Sigmoid colon (tissue), 7 donors: ENCODE data around the gene ZNF554. TPM values are rescaled to one million over a fixed set of nuclear protein-coding genes. Genes with fewer than 3 reads are reported as not detected.
A peak's percentile ranks its signal among the peaks of the same experiment; 100 is the strongest.

Experiments
- DNase-seq: peaks from one replicate; pipeline ENCODE4 v3.0.0-alpha.2; 2019
- H3K27ac ChIP-seq, 4 donors: fragments of 200-600 bp; sonication (generic); one replicate each; pipeline ENCODE4 v1.5.1; 2016 to 2019; ENCODE audit warnings: mild to moderate bottlenecking in 1 of 4
- H3K27me3 ChIP-seq, 3 donors: fragments of 200-600 bp; sonication (generic); one replicate each; pipeline ENCODE4 v1.5.1; 2019; ENCODE audit warnings: mild to moderate bottlenecking in 1 of 3
- H3K36me3 ChIP-seq, 4 donors: fragments of 200-600 bp; sonication (generic); one replicate each; pipeline ENCODE4 v1.5.1; 2016 to 2019
- H3K4me1 ChIP-seq, 4 donors: fragments of 200-600 bp; sonication (generic); one replicate each; pipeline ENCODE4 v1.5.1; 2017 to 2019
- H3K4me3 ChIP-seq, 4 donors: fragments of 200-600 bp; sonication (generic); one replicate each; pipeline ENCODE4 v1.5.1; 2017 to 2019; ENCODE audit warnings: mild to moderate bottlenecking in 2 of 4, moderate library complexity in 1 of 4
- H3K9me3 ChIP-seq, 4 donors: fragments of 200-600 bp in 3 of 4; sonication (generic) in 3 of 4; one replicate each; pipeline versions ENCODE4 v1.5.1 to v1.6.1; 2013 to 2019
- CTCF ChIP-seq, 4 experiments: fragments of 450-650 bp in 3 of 4; fragments of 200-600 bp in 1 of 4; IDR thresholded peaks; one replicate each; pipeline ENCODE4 v1.5.1; 2016 to 2019; ENCODE audit warnings: antibody characterized with exemption in 4 of 4, mild to moderate bottlenecking in 3 of 4, moderate library complexity in 2 of 4
- EP300 ChIP-seq, 4 donors: sonication (generic); formaldehyde crosslinking; IDR thresholded peaks; one replicate each; pipeline ENCODE4 v1.6.1; 2017; ENCODE audit warnings: antibody characterized with exemption in 4 of 4
- POLR2A ChIP-seq, 2 donors: fragments of 450-650 bp; IDR thresholded peaks; one replicate each; pipeline ENCODE4 v1.6.1; 2016; ENCODE audit warnings: antibody characterized with exemption in 2 of 2, mild to moderate bottlenecking in 2 of 2, moderate library complexity in 2 of 2
- POLR2AphosphoS5 ChIP-seq, 4 donors: sonication (generic); formaldehyde crosslinking; IDR thresholded peaks; one replicate each; pipeline ENCODE4 v1.6.1; 2017; ENCODE audit warnings: antibody characterized with exemption in 4 of 4
- WGBS, 2 donors: extraction: QIAGEN DNeasy Blood & Tissue Kit; methylation state at CpG; one replicate each; pipeline ENCODE4 v1.1.7; 2013; 5-methylcytosine and 5-hydroxymethylcytosine counted together
- intact Hi-C: fragments of 100-400 bp; cut with DNase I; formaldehyde crosslinking; loops from one replicate; pipeline ENCODE4 v1.15.1; 2023
- polyA plus RNA-seq, 3 donors: library from polyadenylated mRNA; stranded (reverse); fragments of 200-250 nt; gene quantifications; one replicate each; pipeline ENCODE4 v1.2.3, GENCODE V29; 2013
- total RNA-seq, 4 donors: library from RNA; depleted of rRNA; stranded (reverse); fragments of >200 nt; gene quantifications; one replicate each; pipeline ENCODE4 v1.1.0, GENCODE V29; 2016
- donor health status: healthy with polysubstance abuse.
- donor health status: Bipolar disorder and iron deficiency.
- donor health status: healthy.

The ZNF554 gene
- total RNA-seq (1 to 10 TPM; 3.3 to 8.1 (median 4.2) TPM), polyA plus RNA-seq (1 to 10 TPM; 1.2 to 2.5 (median 2.4) TPM)

DNA sequence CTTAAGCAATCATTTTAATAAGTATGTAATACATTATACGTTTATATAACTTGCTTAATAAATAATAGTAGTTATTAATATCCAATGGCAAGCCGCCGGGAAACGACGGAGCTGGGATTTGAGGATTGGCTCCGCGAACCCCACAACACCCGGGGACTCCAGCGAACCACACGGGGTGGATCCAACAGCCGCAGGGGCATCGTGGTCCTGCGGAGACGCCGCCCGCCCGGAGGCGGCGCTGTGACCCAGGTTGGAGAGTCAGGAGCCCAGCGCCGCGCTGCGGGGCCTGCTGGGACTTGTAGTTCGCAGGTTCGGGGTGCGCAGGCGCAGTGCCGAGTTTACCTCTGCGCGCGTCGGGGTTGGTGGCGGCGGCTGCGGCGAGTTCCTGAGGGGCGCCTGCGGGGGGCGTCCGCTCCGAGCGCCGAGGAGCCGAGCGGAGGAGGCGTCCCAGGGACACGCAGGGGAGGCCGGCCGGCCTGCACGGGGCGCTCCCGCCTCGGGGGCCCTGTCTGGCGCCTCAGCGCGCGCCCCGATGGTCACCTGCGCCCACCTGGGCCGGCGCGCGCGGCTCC lies at the start of gene ZNF554:
Gene ZNF554 (plus strand): TSS at position 329 of the 572 bp plus-strand sequence. CDS start 204 bp downstream, at position 533.
- TF ChIP-seq CTCF (IDR thresholded peaks at IDR 0.05) = peak; percentile 95 to 97 (median 96)
- no peak for TF ChIP-seq EP300 (IDR thresholded peaks at IDR 0.05)
- TF ChIP-seq POLR2AphosphoS5 (IDR thresholded peaks at IDR 0.05) = peak in 3 of 4 donors; percentile 13 to 65 (median 38)
- no peak for TF ChIP-seq POLR2A (IDR thresholded peaks at IDR 0.05)
- Histone ChIP-seq H3K4me1 (peaks cover 0 to 18% (median 10%) of the 10 kb centered on the region in 4 donors), H3K27me3 (no peaks in the 10 kb centered on the region), H3K36me3 (peaks cover 0 to 13% (median 2%) of the 10 kb centered on the region in 4 donors), H3K27ac (peak within 1 kb of the TSS; percentile 48 to 77 (median 63)), H3K9me3 (no peaks in the 10 kb centered on the region), H3K4me3 (peak within 1 kb of the TSS; percentile 74 to 86 (median 78))
- 0% methylated on average over 64 of the region's 64 CpGs for WGBS, 2 donors
- DNase-seq = peak; percentile 98
- intact Hi-C loops = loop anchor here (2.0 kb wide), 1 partner anchor 53 kb away; no protein-coding TSS in a partner anchor

DNA sequence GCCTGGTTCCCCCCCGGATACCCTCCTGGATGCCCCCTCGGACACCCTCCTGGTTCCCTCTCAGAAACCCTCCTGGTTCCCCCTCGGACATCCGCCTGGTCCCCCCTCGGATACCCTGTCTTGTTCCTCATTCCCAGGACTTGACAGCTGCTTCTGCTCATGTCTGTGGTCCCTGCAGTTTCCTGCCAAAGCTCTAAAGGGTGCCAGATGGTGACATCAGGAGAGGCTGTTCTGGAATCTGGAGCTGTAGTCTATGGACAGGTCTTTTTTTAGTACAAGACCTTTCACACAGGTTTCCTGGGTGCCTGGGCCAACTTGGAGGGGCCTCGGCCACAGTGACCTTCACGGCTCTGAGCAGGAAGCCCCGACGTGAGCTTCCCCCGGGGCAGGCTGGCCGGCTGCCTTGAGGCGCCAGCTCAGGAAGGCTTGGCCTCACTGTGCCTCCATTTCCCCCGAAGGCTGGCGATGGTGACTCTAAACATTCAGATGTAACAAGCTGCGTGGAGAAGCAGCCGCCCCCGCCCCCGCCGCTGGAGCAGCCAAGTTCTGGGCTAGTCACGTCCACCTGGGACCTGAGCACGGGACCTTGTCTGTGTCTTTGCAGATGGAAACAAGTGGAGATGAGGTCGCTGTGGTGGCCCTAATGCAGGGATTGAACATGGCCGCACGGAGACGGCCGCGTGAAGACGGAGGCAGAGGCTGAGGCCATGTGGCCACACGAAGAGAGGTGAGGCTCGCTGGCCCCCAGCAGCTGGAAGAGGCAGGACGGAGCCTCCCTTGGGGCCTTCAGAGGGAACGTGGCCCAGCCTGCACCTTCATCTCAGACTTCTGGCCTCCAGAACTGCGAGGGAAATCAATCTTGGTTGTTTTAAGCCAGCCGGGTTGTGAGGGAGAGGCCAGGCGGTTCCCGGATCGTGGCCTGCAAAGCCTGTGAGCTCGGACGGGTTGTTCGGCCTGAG lies 49.3 kb upstream of the ZNF554 start:
- no peaks in the 10 kb centered on the region for H3K27me3 ChIP-seq
- peak; percentile 88 for DNase-seq
- H3K4me1 ChIP-seq = peaks cover 0 to 53% (median 46%) of the 10 kb centered on the region in 4 donors
- H3K4me3 ChIP-seq = no peak overlapping the region
- intact Hi-C loops = no loop called here
- H3K9me3 ChIP-seq = no peaks in the 10 kb centered on the region
- peak overlapping the region; percentile 60 to 76 (median 75) for H3K27ac ChIP-seq
- 73 to 88% methylated on average over 40 of the region's 40 CpGs for WGBS, 2 donors
- peak in 3 of 4 donors; percentile 32 to 59 (median 46) for TF ChIP-seq POLR2AphosphoS5 (IDR thresholded peaks at IDR 0.05)
- no peak for TF ChIP-seq EP300 (IDR thresholded peaks at IDR 0.05)
- TF ChIP-seq CTCF (IDR thresholded peaks at IDR 0.05) = no peak
- no peak for TF ChIP-seq POLR2A (IDR thresholded peaks at IDR 0.05)
- H3K36me3 ChIP-seq = peaks cover 19 to 35% (median 24%) of the 10 kb centered on the region in 4 donors

DNA sequence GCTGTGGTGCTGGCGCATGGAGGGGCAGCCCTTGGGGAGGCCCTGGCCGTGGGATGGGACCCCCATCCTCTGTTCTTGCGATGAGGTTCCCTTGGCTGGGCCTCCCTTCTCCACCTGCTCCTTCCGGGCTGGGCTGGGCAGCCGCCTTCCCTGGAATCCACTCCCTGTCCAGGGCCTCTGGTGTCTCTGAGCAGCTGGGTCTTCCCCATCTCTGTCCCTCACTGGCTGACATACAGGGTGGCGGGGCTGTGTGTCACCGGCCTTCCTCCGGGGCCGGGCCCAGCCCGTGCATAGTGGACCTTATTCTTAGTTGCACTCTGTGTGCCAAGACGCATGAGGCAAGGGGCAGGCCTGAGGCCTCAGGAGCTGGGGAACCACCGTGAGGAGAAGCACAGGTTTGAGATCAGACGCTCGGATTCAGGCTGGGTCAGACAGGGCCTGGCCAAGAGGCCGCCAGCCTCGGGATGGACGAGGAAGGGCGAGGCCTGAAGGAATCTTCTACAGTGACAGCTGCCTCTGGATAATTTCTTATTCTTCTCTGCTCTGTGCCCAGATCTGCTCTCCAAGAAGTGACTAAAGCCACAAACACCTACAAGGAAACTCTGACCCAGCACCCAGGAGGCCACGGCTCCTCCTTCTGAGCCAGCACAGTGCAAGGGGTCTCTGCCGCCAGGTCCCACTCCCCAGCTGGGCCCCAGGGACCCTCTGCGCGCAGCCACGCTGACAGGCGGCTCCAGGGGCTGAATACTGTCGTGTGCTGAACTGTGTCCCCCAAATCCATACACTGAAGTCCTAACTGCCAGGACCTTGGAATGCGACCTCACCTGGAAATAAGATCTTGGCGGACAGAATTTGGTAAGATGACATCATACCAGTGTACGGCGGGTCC lies 47.6 kb upstream of the ZNF554 start:
- DNase-seq = no peak
- H3K27ac ChIP-seq = peak overlapping the region; percentile 60 to 76 (median 75)
- no peaks in the 10 kb centered on the region for H3K9me3 ChIP-seq
- no peaks in the 10 kb centered on the region for H3K27me3 ChIP-seq
- 88% methylated on average over 29 of the region's 29 CpGs for WGBS, 2 donors
- peaks cover 0 to 54% (median 48%) of the 10 kb centered on the region in 4 donors for H3K4me1 ChIP-seq
- intact Hi-C loops = no loop called here
- no peak overlapping the region for H3K4me3 ChIP-seq
- peaks cover 3 to 18% (median 8%) of the 10 kb centered on the region in 4 donors for H3K36me3 ChIP-seq
- TF ChIP-seq CTCF (IDR thresholded peaks at IDR 0.05) (no peak), POLR2AphosphoS5 (IDR thresholded peaks at IDR 0.05) (no peak), POLR2A (IDR thresholded peaks at IDR 0.05) (no peak), EP300 (IDR thresholded peaks at IDR 0.05) (no peak)

DNA sequence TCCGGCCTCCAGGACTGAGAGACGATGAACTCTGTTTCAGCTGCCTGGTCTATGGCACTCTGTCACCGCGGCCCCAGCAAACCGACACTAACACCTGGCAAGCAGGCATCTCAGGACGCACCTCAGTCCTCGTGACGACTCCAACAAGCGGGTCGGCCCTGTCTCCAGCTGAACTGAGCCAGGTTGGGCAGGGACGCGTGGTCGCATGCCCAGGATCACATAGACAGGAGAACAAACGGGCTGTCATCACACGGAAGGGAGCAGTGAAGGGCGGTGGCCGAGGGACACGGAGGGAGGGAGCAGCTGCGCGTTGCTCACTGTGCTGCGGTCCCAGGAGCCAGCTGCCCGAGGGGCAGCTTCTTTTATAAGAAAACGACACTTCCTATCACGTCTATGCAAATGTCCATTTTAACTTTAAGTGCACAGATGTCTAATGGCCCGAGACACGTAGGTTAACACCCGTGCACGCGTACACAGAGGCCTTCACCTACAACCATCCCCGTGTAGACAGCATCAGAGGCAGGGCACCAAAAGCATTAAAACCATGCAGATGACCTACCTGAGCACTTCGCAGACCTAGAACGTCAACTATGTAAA lies 45.5 kb upstream of the ZNF554 start:
- DNase-seq = no peak
- Histone ChIP-seq H3K4me3 (no peak overlapping the region), H3K27ac (peak overlapping the region in 1 of 4 donors; percentile 70), H3K4me1 (peaks cover 0 to 60% (median 50%) of the 10 kb centered on the region in 4 donors), H3K27me3 (no peaks in the 10 kb centered on the region), H3K9me3 (no peaks in the 10 kb centered on the region), H3K36me3 (no peaks in the 10 kb centered on the region)
- no peak for TF ChIP-seq POLR2AphosphoS5 (IDR thresholded peaks at IDR 0.05)
- TF ChIP-seq CTCF (IDR thresholded peaks at IDR 0.05) = no peak
- no peak for TF ChIP-seq POLR2A (IDR thresholded peaks at IDR 0.05)
- TF ChIP-seq EP300 (IDR thresholded peaks at IDR 0.05) = no peak
- intact Hi-C loops = no loop called here
- 92% methylated on average over 32 of the region's 32 CpGs for WGBS, 2 donors
